Mesothelial cell of epicardium (in vitro differentiated cells): Measurements from ENCODE around the gene NIPSNAP2. TPM values are rescaled to one million over a fixed set of nuclear protein-coding genes. Genes with fewer than 3 reads are reported as not detected.
"Not testable (repeated sequence)": the region's sequence is repeated elsewhere in the genome, so short reads cannot be mapped to it uniquely, and the experiment has no call there.

Source experiments
- DNase-seq, 2 experiments: peaks; one replicate each; pipeline ENCODE4 v3.0.0; 2021; ENCODE audit warnings: low spot score in 2 of 2; ENCODE audit not compliant: unreplicated experiment in 2 of 2
- H3K27ac Mint-ChIP-seq: 2 replicates; pipeline ENCODE4 v1.8.0; 2021; ENCODE audit warnings: mixed read lengths
- H3K27me3 Mint-ChIP-seq: 2 replicates; pipeline ENCODE4 v1.8.0; 2021; ENCODE audit warnings: low read depth, mixed read lengths
- H3K36me3 Mint-ChIP-seq: 2 replicates; pipeline ENCODE4 v1.8.0; 2021; ENCODE audit warnings: mixed read lengths
- H3K4me1 Mint-ChIP-seq: 2 replicates; pipeline ENCODE4 v1.8.0; 2021; ENCODE audit warnings: mixed read lengths
- H3K4me3 Mint-ChIP-seq: 2 replicates; pipeline ENCODE4 v1.8.0; 2021; ENCODE audit warnings: mild to moderate bottlenecking, moderate library complexity, mixed read lengths
- H3K9me3 Mint-ChIP-seq: 2 replicates; pipeline ENCODE4 v1.8.0; 2021; ENCODE audit warnings: mixed read lengths
- total RNA-seq: library from RNA; stranded (reverse); gene quantifications from 3 replicates; pipeline ENCODE4 v1.2.1, GENCODE V29; 2021
- TF ChIP-seq, protein P1 (sequence below): fragments of 200-600 bp; sonication (generic); IDR thresholded peaks from one replicate; pipeline ENCODE4 v1.5.0; 2021; ENCODE audit warnings: antibody characterized with exemption; ENCODE audit not compliant: unreplicated experiment

The NIPSNAP2 gene
- total RNA-seq, 1 donor from 2014 or later: 63.4 TPM

GRCh38 chr7:56007167-56007652 lies 42.8 kb downstream of the NIPSNAP2 start:
- peaks cover 11% of the 10 kb centered on the region for H3K36me3 Mint-ChIP-seq
- no peaks in the 10 kb centered on the region for H3K27me3 Mint-ChIP-seq
- DNase-seq: no peak
- no peak overlapping the region for H3K27ac Mint-ChIP-seq
- no peak overlapping the region for H3K4me3 Mint-ChIP-seq
- H3K9me3 Mint-ChIP-seq: no peaks in the 10 kb centered on the region
- TF ChIP-seq, protein P1, sequence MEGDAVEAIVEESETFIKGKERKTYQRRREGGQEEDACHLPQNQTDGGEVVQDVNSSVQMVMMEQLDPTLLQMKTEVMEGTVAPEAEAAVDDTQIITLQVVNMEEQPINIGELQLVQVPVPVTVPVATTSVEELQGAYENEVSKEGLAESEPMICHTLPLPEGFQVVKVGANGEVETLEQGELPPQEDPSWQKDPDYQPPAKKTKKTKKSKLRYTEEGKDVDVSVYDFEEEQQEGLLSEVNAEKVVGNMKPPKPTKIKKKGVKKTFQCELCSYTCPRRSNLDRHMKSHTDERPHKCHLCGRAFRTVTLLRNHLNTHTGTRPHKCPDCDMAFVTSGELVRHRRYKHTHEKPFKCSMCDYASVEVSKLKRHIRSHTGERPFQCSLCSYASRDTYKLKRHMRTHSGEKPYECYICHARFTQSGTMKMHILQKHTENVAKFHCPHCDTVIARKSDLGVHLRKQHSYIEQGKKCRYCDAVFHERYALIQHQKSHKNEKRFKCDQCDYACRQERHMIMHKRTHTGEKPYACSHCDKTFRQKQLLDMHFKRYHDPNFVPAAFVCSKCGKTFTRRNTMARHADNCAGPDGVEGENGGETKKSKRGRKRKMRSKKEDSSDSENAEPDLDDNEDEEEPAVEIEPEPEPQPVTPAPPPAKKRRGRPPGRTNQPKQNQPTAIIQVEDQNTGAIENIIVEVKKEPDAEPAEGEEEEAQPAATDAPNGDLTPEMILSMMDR: no peak
- peaks cover 4% of the 10 kb centered on the region for H3K4me1 Mint-ChIP-seq

- H3K27ac Mint-ChIP-seq: peak overlapping the region; percentile 56
- no peaks in the 10 kb centered on the region for H3K9me3 Mint-ChIP-seq
- TF ChIP-seq, protein P1: no peak
- no peaks in the 10 kb centered on the region for H3K27me3 Mint-ChIP-seq
- H3K4me1 Mint-ChIP-seq: peaks cover 4% of the 10 kb centered on the region
- no peak overlapping the region for H3K4me3 Mint-ChIP-seq
- DNase-seq: no peak
- peaks cover 12% of the 10 kb centered on the region for H3K36me3 Mint-ChIP-seq
These were observed 43.5 kb downstream of the NIPSNAP2 start for GRCh38 chr7:56007891-56008290.

- Mint-ChIP-seq H3K4me1 (peaks cover 4% of the 10 kb centered on the region), H3K27me3 (no peaks in the 10 kb centered on the region), H3K9me3 (no peaks in the 10 kb centered on the region), H3K4me3 (no peak overlapping the region), H3K36me3 (peaks cover 18% of the 10 kb centered on the region), H3K27ac (peak overlapping the region; percentile 89)
- no peak for DNase-seq
- TF ChIP-seq, protein P1: no peak
These were observed 45.3 kb downstream of the NIPSNAP2 start for GRCh38 chr7:56009695-56010094.

- DNase-seq, H3K4me1 Mint-ChIP-seq, H3K27ac Mint-ChIP-seq, H3K4me3 Mint-ChIP-seq, H3K27me3 Mint-ChIP-seq, H3K9me3 Mint-ChIP-seq: not testable (repeated sequence)
- peaks cover 11% of the 10 kb centered on the region for H3K36me3 Mint-ChIP-seq
These were observed 52.6 kb downstream of the NIPSNAP2 start for GRCh38 chr7:56017015-56017414.

GRCh38 chr7:56019501-56019900 lies 55.1 kb downstream of the NIPSNAP2 start:
- no peak overlapping the region for H3K27ac Mint-ChIP-seq
- no peak overlapping the region for H3K4me3 Mint-ChIP-seq
- peaks cover 2% of the 10 kb centered on the region for H3K36me3 Mint-ChIP-seq
- H3K9me3 Mint-ChIP-seq: no peaks in the 10 kb centered on the region
- no peaks in the 10 kb centered on the region for H3K4me1 Mint-ChIP-seq
- no peak for DNase-seq
- no peaks in the 10 kb centered on the region for H3K27me3 Mint-ChIP-seq
- TF ChIP-seq, protein P1: no peak

DNA sequence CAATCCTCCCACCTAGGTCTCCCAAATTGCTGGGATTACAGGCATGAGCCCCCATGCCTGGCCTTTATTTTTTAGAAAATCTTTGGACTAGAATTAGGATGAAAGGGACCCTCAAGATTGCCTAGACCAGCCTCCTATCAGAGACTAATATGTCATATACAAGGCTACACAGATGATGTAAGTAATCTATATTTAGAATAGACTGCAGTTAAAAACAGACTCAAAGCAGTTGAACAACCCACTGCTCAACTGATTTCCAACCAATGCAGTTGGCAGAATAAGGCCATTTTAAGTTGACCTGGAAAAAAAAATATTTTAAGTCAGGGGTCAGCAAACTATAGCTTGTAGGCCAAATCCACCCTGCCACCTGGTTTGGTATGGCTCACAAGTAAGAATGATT lies 59.1 kb downstream of the NIPSNAP2 start:
- H3K9me3 Mint-ChIP-seq: no peaks in the 10 kb centered on the region

More for the DNA sequence above, 59.1 kb downstream of the NIPSNAP2 start:
- no peak for DNase-seq
- Mint-ChIP-seq H3K4me1 (peaks cover 2% of the 10 kb centered on the region), H3K4me3 (no peak overlapping the region), H3K27ac (no peak overlapping the region), H3K27me3 (no peaks in the 10 kb centered on the region), H3K36me3 (peaks cover 7% of the 10 kb centered on the region)
- TF ChIP-seq, protein P1: no peak
